GM12865 (cell line): ENCODE results near the gene SSRP1.

Experiments
- DNase-seq: peaks from one replicate; pipeline ENCODE4 v3.0.0; 2010; ENCODE audit warnings: low read depth
- H3K4me3 ChIP-seq: 2 replicates; pipeline ENCODE4 v1.5.1; 2011; ENCODE audit warnings: mild to moderate bottlenecking, low read depth, low read length, control low read depth
- CTCF ChIP-seq: IDR thresholded peaks from 2 replicates; pipeline ENCODE4 v1.5.1; 2011; ENCODE audit warnings: low read length, control low read depth, low read depth, inconsistent platforms; ENCODE audit not compliant: insufficient read depth; ENCODE audit errors: missing control alignments

Gene SSRP1

DNA sequence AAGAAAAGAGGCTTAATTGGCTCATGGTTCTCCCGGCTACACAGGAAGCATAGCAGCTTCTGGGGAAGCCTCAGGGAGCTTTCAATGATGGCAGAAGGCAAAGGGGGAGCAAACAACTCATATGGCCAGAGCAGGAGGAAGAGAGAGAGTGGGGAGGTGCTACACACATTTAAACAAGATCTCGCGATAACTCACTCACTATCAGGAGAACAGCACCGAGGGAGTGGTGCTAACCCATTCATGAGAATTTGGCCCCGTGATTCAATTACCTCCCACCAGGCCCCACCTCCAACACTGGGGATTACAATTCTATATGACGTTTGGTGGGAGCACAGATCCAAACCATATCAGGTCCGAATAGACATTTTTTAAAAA lies 57.0 kb downstream of the SSRP1 start:
- H3K4me3 ChIP-seq, result no peak overlapping the region
- DNase-seq, result no peak
- no peak for TF ChIP-seq CTCF

DNA sequence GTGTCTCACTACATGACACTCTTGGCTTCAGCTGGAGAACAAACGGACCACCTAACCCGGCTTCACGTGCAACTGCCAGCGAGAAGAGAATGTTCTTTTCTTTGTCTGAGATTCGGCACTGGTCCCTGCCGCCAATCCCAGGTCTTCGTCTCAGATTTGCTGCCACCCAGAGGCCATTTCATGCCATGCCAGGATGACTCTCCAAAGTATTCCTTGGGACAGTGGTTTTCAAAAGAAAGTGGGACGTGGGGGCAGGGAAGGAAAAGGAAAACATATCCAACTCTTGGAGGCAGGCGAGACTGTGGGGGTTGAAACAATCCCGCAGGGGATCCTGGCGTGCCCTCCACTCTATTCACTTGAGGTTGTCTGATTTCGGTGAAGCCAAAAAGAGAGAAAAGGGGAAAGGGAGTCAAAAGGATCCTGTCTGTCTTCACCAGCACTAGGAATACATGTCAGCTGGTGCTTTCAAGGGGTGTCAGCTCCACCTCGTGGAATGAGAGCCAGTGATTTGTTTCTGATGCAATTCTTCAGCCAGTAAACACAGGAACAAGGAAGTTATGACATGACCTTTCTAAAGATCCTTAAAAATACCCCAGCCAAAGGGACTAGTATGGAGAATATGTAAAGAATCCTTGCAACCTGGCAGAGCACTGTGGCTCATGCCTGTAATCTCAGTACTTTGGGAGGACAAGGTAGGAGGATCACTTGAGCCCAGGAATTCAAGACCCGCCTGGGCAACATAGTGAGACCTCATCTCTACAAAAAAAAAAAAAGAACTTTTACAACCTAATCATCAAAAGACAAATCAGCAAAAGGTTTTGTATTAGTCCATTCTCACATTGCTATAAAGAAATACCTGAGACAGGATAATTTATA lies 57.6 kb downstream of the SSRP1 start:
- TF ChIP-seq CTCF, result peak; percentile 78
- H3K4me3 ChIP-seq, result no peak overlapping the region
- DNase-seq, result peak; percentile 32

DNA sequence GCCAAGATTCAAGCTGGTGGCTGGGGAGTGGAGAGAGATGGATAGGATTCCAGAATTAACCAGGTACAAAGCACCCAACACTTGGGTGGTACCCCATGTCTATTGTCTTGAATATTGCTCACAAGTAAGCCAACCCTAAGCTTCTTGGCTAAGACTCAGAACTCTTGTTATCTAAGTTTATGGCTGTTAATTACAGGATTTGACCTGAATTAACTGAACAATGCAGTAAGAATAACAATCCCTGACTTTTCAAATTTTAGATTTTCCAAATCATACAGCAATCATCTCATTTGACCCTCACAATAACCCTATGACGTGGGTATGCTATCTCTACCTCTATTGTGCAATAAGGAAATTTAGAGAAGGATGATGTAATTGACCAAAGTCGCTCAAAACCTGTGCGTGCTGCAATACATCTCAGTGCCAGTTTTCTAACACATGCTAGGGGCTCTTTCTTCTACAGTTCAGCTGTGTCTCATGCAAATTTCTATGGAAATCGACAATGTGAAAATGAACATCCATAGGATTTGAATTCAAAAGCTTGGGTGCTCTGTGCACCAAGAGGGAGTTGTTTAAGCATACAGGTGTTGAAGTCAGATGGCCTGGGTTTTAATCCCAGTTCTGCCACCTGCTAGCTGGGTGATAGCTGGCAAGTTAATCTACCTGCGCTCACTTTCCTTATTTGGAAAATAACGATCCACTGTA lies 58.6 kb downstream of the SSRP1 start:
- TF ChIP-seq CTCF, result no peak
- DNase-seq, result no peak
- H3K4me3 ChIP-seq, result no peak overlapping the region

- H3K4me3 ChIP-seq, result no peak overlapping the region
- DNase-seq, result no peak
- no peak for TF ChIP-seq CTCF
Observed at GRCh38 chr11:57276169-57276970, 59.3 kb downstream of the SSRP1 start.
